NCI-H2196 (cell line): ENCODE data around the gene SOS1.

ENCODE experiments used
- DNase-seq: peaks from one replicate; lab custom pipeline; 2025; ENCODE audit not compliant: unreplicated experiment; lab: John Stamatoyannopoulos, UW

The SOS1 gene

GRCh38 chr2:39039072-39039471, 81.8 kb downstream of the SOS1 start:
- no peak for DNase-seq

GRCh38 chr2:39033980-39034379, 86.9 kb downstream of the SOS1 start:
- no peak for DNase-seq

- no peak for DNase-seq
These were observed 93.4 kb downstream of the SOS1 start for GRCh38 chr2:39027421-39027820.

GRCh38 chr2:39024833-39025232, 96.0 kb downstream of the SOS1 start:
- DNase-seq, result no peak

- no peak for DNase-seq
These were observed 97.2 kb downstream of the SOS1 start for GRCh38 chr2:39023649-39024048.

- no peak for DNase-seq
These were observed 98.1 kb downstream of the SOS1 start for GRCh38 chr2:39022642-39023235.

- no peak for DNase-seq
These were observed 100.5 kb downstream of the SOS1 start for GRCh38 chr2:39020383-39020782.

- DNase-seq, result no peak
These were observed 102.2 kb downstream of the SOS1 start for GRCh38 chr2:39018638-39019037.

- DNase-seq, result no peak
These were observed 103.5 kb downstream of the SOS1 start for GRCh38 chr2:39017334-39017733.

- DNase-seq, result no peak
These were observed 105.4 kb downstream of the SOS1 start for GRCh38 chr2:39015424-39015823.

- DNase-seq, result no peak
These were observed 107.0 kb downstream of the SOS1 start for GRCh38 chr2:39013871-39014270.

GRCh38 chr2:39008665-39009064, 112.2 kb downstream of the SOS1 start:
- no peak for DNase-seq

- DNase-seq, result no peak
These were observed 112.9 kb downstream of the SOS1 start for GRCh38 chr2:39007875-39008504.

- no peak for DNase-seq
These were observed 120.3 kb downstream of the SOS1 start for GRCh38 chr2:39000552-39000951.

GRCh38 chr2:38997781-38998180, 123.1 kb downstream of the SOS1 start:
- no peak for DNase-seq

- DNase-seq, result no peak
These were observed 129.0 kb downstream of the SOS1 start for GRCh38 chr2:38991899-38992298.

GRCh38 chr2:38988716-38989115, 132.1 kb downstream of the SOS1 start:
- DNase-seq, result no peak

- DNase-seq, result no peak
These were observed 138.4 kb downstream of the SOS1 start for GRCh38 chr2:38982498-38982897.

GRCh38 chr2:38981670-38982357, 139.0 kb downstream of the SOS1 start:
- no peak for DNase-seq

- DNase-seq, result no peak
These were observed 139.7 kb downstream of the SOS1 start for GRCh38 chr2:38981003-38981669.

GRCh38 chr2:38978908-38979307, 141.9 kb downstream of the SOS1 start:
- no peak for DNase-seq

- no peak for DNase-seq
These were observed 142.5 kb downstream of the SOS1 start for GRCh38 chr2:38978296-38978903.
